Limb (tissue), 2 donors: ENCODE results near the gene MED25.

Source experiments
- DNase-seq, 2 donors: peaks; one replicate each; pipeline ENCODE4 v3.0.0-alpha.2; 2016; ENCODE audit errors: extremely low spot score in 2 of 2

The MED25 gene

DNA sequence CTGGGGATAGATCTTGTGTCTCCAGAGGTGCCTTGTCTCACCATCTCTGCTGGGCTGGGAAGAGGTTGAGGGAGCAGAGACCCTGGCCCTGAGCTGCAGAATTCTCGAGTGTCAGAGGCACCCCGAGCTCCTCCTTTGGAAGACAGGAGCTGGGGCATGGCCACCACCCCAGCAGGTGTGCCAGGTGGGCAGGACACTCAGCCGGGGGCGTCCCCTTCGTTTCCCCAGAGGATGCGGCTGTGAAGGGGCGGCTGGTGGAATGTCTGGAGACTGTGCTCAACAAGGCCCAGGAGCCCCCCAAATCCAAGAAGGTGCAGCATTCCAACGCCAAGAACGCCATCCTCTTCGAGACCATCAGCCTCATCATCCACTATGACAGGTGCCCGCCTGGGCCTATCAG is 19.5 kb upstream of the MED25 start:
- DNase-seq: no peak

DNA sequence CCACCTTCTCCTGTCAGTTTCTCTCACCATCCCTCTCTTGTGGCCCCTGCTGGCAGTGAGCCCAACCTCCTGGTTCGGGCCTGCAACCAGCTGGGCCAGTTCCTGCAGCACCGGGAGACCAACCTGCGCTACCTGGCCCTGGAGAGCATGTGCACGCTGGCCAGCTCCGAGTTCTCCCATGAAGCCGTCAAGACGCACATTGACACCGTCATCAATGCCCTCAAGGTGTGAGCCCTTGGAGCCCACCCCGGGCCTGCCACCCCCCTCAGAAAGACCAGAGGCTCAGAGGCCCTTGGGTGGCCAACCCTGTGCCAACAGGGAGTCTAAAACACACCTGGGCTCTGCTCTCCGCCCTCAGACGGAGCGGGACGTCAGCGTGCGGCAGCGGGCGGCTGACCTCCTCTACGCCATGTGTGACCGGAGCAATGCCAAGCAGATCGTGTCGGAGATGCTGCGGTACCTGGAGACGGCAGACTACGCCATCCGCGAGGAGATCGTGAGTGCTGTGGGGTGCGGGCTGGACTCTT is 18.8 kb upstream of the MED25 start:
- DNase-seq: no peak

DNA sequence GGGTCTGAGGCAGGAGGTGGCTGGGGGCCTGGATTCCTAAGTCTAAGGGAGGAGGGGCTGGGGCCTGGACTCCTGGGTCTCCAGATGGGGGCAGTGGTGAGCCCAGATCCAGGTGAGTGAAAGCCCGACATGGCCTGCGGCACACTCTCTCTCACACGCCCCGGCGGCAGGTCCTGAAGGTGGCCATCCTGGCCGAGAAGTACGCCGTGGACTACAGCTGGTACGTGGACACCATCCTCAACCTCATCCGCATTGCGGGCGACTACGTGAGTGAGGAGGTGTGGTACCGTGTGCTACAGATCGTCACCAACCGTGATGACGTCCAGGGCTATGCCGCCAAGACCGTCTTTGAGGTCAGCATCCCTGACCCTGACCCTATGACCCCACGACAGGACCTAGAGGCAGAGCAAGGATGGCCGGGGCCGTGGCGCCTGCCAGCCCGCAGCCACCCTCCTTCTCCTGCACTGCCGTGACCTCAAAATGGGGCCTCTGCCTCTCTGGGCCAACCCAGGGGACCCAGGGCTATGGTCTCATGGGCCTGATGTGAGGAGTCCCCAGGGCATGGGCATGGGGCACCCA is 18.2 kb upstream of the MED25 start:
- DNase-seq: no peak

DNA sequence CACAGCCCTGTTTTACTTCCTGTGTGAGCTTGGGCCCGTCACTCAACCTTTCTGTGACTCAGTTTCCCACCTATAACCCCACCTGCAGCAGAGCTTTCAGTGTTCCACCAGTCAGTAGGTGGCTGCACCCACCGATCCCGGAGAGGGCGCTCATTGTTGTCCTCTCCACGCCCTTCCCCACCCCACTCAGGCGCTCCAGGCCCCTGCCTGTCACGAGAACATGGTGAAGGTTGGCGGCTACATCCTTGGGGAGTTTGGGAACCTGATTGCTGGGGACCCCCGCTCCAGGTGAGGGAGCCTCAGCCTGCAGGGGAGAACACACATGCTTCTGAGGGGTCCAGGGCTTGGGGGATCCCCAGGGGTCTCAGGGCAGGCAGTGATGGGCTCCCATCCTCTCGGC is 17.3 kb upstream of the MED25 start:
- no peak for DNase-seq

DNA sequence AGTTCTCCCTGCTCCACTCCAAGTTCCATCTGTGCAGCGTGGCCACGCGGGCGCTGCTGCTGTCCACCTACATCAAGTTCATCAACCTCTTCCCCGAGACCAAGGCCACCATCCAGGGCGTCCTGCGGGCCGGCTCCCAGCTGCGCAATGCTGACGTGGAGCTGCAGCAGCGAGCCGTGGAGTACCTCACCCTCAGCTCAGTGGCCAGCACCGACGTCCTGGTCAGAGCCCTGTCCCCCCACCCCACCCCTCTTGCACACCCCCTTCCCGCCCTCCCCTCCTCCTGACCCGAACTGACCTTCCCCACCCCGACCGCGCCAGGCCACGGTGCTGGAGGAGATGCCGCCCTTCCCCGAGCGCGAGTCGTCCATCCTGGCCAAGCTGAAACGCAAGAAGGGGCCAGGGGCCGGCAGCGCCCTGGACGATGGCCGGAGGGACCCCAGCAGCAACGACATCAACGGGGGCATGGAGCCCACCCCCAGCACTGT is 16.6 kb upstream of the MED25 start:
- no peak for DNase-seq

DNA sequence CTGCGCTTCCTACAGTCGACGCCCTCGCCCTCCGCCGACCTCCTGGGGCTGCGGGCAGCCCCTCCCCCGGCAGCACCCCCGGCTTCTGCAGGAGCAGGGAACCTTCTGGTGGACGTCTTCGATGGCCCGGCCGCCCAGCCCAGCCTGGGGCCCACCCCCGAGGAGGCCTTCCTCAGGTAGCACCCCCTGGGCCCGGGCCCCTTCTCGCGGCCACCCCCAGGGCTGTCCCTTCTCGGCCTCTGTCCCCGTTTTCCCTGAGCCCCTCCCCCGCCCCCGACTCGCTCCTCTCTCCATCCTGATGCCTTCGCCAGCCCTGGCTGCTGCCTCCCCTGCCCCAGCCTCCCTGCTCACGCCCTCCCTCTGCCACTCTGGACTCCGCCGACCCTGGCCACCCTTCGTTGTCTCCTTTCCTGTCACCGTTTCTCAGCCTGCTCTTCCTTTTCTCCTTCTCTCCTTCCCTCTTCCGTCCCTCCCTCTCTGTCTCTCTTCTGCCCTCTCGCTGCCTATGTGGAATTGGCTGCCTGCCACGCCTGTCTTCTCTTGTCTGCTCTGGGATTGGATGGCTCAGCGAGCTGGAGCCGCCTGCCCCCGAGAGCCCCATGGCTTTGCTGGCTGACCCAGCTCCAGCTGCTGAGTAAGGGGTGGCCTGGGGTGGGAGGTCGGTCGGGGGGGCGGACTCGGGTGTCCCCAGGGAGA is 16.0 kb upstream of the MED25 start:
- peak; percentile 90 to 91 for DNase-seq

DNA sequence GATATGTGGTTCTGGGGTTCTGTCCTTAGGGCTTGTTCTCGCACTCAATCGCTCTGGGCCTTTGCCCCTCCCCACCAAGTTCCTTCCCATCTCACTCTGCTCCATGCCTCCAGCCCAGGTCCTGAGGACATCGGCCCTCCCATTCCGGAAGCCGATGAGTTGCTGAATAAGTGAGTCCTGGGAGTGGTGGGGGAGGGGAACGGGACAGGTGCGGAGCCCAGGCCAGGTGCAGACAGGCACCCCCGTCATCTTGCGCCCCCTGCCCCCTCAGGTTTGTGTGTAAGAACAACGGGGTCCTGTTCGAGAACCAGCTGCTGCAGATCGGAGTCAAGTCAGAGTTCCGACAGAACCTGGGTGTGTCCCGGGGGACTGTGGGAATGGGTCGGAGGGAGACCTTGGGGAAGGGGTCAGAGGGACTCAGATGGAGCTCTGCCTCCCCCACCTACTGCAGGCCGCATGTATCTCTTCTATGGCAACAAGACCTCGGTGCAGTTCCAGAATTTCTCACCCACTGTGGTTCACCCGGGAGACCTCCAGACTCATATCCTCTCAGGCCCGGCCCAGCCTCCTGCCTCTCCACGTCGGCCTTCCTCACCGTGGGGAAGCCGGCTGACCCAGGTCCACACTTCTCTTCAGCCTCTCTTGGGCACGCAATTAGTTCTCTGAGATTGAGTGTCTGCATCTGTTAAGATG is 15.1 kb upstream of the MED25 start:
- no peak for DNase-seq

DNA sequence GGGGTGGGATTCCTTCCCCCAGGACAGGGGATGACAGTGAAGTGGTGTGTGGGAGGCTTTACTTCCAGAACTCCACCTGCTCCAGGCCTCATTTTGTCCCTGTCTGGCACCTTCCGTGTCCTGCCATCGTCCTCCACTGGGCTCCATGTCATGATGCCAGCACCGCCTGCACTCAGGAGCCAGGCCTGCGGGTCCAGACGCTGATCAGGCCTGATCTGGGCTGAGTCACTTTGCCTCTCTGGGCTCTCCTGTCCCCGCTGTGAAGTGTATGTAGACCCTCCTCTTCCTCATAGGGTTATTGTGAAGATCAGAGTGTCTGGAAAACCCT is 14.6 kb upstream of the MED25 start:
- DNase-seq: no peak

DNA sequence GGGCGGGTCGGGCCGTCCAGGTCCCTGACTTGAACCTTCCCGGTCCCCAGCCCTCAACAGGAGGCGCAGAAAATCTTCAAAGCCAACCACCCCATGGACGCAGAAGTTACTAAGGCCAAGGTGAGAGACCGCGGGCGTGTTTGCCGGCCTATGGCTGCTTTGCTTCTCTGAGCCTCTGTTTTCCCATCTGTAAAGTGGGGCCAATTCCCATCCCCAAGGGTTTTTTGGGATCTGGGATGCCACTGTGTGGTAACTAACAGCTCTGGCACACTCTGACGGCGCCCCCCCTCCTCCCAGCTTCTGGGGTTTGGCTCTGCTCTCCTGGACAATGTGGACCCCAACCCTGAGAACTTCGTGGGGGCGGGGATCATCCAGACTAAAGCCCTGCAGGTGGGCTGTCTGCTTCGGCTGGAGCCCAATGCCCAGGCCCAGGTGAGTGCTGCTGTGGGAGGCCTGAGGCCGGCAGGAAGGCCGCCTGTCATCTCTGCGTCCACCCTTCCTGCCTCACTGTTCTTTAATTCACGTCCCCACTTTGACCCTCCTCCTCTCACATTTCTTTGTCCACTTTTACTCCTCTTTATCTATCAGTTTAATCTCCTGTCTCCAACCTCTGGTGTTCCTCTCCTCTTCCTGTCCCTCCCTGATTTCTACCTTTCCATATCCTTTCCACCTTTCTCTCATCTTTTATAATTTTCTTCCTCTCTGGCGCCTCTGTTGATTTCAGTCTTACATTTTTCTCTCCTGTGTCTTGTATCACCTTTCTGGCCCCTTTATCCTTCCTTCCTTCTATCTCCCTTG is 12.1 kb upstream of the MED25 start:
- no peak for DNase-seq

DNA sequence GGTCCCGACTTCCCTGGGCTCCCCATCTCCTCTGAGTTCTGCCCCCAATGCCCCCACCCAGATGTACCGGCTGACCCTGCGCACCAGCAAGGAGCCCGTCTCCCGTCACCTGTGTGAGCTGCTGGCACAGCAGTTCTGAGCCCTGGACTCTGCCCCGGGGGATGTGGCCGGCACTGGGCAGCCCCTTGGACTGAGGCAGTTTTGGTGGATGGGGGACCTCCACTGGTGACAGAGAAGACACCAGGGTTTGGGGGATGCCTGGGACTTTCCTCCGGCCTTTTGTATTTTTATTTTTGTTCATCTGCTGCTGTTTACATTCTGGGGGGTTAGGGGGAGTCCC is 11.5 kb upstream of the MED25 start:
- DNase-seq: no peak

DNA sequence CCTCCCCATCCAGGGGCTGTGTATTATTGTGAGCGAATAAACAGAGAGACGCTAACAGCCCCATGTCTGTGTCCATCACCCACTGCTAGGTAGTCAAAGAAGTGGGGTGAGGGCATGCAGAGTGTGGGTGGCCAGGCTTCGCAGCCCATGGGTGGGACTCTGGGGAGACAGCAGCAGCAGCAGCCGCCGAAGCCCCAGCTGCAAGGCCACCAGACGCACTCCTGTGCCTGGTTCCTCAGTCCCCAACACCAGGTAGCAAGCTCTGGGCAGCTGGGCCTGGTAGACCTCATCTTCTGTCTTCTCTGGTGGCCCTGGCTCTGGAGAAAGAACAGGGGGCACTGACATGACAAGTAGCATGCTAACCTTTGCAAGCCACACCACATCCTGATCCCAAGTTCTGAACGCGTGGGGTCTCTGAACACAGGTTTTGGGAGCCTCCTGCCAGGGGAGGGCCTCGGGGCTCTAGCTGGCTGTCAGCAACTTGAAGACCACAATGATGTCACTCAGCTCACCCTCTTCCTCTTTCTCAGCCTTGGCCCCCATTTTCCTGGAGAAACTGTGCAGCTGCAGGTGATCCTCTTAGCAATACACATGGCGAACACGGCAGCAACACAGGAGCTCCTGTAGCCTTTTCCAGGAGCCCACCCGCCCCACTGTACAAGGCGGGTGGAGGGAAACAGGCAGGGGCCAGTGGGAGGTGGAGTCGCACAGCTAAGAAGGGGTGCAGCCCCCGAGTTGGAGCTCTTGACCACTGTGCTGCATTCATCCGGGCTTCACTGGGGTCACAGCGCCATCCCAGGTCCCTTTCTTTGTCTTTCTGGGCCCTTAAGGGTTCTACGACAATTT is 10.8 kb upstream of the MED25 start:
- DNase-seq: no peak

DNA sequence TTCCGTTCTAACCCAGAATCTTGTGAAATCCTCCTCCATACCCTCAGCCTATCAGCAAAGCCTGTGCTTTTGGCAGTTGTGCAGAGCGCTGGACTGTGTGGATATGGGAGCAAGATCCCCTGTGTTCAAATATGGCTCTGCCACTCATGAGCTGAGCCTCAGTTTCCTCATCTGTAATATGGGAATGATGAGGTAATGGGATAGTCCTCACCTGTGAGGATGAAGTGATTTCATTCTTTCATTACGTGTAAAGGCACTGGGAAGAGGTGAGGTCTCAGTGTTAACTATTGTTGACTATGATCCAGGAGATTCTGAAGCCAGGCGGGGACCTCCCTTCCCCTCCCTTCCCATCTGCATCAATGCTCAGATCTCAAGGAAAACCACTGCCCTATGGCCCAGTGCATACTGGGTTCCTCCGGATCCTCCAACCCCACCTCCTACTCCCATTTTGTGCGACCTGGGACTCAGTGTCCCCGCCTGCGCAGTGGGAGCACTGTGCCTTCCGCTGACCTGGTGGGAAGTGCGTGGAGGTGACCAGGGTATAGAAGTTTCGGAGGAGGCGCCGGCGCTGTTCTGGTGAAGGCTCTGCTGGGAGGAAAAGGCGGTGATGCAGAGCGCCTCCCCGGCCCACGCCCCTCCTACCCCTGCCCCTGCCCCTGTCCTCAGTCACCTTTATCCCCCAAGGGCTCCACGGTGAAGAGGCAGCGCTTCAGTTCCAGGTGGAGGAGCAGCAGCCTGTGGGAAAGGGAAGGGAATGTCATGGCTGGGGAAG is 10.0 kb upstream of the MED25 start:
- DNase-seq: no peak

DNA sequence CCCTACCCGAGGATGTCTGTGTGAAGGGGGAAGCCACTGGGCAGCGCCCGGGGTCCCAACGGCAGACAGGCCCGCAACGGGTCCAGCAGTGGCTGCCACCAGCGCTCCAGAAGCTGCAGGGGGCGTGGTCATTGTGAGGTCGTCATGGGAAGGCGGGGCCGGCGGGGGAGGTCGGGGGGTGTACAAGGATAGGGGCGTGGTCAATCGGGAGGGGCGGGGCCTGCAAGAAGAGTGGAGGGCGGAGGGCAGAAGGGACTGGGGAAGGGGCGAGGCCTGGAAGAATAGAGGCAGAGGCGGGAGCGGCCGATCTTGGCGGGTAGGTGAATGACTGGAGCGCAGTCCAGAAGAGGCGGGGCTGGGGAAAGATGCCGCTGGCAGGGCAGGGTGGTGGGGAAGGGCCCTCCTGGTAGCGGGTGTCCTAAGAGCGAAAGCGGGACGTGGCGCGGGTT is 9.4 kb upstream of the MED25 start:
- DNase-seq: peak; percentile 81 to 95

DNA sequence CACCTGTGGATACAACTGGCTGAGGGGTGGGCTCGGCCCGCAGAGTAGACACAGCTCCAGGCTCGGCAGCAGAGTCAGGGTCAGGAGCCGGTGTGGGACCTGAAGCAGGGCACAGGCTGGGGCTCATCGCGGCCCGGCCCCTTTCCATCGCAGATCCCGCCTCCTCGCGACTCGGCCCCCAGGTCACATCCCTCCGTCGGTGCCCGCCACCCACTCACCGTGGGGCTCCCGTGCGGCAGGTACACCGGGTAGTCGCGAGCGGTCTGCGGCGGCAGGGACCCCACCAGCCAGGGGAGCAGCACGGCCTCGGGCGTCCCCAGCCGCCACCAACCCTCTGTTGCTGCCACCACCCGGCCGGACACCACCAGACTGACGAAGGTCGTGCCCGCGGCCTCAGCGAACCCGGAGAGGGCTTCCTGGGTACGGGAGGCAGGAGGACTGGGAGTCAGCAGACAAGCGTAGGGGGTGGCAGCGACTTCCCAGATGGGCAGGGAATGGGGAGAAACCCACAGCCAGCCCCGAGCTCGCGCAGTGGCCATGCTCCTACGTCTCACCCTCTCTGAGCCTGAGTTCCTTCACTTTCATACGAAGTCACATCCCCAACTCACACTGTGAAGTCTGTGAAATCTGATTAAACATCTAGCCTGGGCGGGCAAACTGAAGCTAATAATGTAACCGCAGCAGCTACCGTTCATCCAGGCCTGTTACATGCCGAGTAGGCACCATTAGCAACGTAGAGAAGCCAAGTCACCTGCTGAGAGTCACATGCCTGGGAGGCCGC is 8.7 kb upstream of the MED25 start:
- no peak for DNase-seq

DNA sequence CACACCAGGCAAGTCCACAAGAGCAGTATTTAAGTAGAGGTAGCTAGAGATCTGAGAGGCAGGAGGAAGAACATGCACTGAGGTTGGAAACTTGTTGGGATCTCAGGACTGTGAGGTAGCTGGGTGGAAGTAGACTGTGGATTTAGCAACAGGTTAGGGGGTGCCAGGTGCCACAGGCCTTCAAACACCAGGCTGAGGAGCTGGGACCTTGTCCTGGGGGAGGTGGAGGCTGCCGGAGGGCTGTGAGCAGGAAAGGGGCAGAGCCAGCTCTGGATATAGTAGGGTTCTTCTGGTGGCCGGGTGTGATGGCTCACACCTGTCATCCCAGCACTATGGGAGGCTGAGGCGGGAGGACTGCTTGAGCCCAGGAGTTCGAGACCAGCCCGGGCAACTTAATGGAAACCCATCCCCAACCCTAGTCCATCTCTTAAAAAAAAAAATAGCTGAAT is 8.1 kb upstream of the MED25 start:
- no peak for DNase-seq

DNA sequence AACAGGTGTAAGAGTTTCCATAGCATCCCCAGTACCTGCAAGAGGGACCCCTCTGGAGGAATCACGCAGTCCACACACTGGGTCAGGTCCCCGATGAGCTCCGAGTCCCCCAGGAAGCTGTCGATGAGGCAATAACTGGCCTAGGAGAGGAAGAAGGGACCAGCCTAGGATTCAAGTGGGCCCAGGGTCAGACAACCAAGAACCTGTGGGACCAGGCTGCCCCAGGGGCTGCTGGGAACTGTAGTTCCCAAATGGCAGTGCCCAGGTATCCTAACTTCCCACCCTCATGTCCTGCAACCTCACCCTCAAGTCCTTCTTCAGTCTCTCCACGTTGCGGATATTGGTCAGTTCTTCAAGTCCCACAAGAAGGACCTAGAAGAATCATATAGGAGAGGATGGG is 6.8 kb upstream of the MED25 start:
- DNase-seq: no peak

DNA sequence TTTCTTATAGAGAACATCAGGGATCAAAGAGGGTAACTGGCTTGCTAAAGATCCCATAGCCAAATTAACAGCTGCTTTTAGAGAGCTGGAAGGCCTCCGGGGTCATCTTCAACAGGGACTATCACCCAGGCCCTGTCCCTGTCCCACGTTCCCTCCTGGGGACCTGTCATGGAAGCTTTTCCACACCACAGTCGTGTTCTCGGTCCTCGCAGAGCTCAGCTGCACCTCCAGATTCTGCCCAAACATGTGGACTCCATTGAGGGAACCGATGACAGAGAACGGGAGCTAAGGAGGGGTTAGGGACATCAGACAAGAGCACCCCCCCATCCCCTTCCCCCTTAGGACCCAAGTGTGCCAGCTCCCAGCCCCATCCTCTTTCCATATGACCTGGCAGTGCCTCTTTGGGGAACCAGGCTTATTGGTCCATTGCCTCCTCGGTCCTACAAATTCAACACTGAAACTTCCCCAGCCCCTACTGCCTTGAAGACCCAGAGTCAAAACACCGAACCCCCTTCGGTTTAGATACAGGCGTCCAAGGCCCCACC is 5.6 kb upstream of the MED25 start:
- no peak for DNase-seq

DNA sequence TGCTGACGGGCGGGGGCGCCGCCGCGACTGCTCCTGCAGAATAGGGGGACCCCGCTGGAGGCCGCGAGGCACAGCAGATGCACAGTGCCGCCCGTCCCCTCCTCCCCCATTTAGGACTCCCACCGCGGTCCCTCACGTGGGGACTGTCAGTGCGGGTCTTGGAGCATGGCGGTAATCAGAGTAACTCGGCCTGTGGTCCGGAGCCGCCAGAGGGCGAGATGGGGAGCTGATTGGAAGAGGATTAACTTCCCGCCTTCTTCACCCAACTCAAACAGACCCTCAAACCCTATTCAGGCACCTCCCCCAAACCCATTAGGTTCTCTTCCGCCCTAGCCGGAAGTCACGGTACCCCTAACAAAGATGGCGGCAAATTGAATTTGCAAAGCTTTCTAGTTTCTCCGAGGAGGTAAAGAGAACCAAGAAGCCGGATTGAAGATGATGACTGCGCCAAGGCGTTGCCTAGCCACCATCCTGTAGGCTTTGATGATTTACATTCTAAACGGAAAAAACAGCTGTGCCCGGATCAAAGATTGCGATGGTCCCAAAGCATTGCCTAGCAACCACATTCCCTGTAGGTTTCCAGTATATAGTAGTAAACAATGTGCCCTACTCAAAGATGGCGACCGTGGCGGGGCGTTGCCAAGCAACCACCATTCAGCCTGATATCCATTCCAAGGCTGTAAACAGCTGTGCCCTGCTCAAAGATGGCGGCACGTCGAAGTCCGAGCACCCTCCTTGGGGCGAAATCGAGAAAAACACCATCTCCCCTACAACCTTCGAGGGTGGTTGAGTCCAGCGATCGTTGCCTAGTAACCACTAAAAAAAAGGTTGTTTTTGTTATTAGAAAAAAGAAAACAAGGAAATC is 4.9 kb upstream of the MED25 start, which contains the start of gene FUZ:
Gene FUZ, minus strand, starts transcription at position 296 of the 865 bp plus-strand sequence. Its CDS starts 186 bp downstream, at position 110.
- peak; percentile 95 to 99 for DNase-seq
